Activated CD4-positive, alpha-beta T cell treated with anti-CD3 and anti-CD28 coated beads, Interleukin-2, amount 50 U/mL, for 1 hour (primary cell): ENCODE measurements around the gene OR10C1.
"Not testable (repeated sequence)": the region's sequence is repeated elsewhere in the genome, so short reads cannot be mapped to it uniquely, and the experiment has no call there.

Experiments used
- DNase-seq: peaks from one replicate; pipeline ENCODE4 v3.0.0-alpha.2; 2020

Gene OR10C1, protein sequence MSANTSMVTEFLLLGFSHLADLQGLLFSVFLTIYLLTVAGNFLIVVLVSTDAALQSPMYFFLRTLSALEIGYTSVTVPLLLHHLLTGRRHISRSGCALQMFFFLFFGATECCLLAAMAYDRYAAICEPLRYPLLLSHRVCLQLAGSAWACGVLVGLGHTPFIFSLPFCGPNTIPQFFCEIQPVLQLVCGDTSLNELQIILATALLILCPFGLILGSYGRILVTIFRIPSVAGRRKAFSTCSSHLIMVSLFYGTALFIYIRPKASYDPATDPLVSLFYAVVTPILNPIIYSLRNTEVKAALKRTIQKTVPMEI

DNA sequence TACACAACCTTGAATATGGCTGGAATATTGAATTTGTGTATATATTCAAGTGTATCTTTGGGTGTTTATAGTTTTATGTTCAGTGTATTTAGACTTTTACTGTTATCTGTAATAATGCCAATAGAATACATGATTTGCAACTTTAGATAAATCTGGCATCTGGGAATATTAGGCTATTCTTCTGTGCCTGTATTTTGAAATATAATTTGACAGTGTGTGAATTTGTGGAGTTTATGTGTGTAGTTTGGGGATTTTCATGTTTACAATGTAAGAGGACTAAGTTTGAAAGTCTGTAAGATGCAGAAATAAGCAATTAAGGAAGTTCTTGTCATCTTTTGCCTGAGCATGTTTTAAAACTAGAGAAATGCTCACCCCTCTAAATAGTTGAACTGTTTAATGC, at the start of gene OR10C1:
OR10C1 (plus strand) TSS at position 301 of the 400 bp plus-strand sequence. CDS start 710 bp downstream, outside the sequence.
- no peak for DNase-seq

DNA sequence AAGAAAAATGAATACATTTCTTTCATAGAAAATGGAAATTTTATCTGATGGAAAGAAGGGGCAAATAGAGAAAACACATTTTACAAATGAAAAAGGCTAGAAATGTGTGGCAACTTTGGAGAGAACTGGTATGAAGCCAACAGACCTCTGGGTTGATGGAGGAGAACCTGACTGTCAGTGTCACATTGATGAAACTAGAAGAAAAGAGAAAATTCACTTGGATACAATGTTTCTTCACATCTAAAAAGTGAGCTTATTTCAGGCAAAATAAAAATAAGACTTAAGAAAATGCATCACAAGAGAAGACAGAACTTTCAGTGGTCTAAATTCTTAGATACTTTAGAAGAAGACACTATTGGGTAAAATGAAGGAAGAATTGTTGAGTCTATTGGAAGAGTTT, 43.8 kb upstream of the OR10C1 start, which contains the start of gene OR12D2:
OR12D2 (plus strand) TSS at position 301 of the 400 bp plus-strand sequence. CDS start 1,069 bp downstream, outside the sequence.
- no peak for DNase-seq

DNA sequence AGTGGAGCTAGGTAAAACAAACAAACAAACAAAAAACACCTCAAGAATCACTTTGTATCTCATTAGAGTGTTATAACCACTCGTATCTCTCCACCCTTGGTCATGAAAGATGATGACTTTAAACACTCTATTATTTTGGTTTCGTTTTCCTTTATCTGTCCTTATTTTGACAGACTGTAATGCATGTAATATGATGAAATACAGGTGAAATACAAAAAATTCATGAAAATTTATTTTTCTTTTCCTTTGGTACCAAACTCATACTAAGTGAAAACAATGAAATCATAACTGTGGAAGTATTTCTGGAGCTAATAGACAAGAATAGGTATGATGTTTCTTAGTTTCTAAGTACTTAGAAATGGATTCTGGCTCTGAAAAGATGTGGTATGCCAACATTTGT, 39.6 kb upstream of the OR10C1 start:
- no peak for DNase-seq

DNA sequence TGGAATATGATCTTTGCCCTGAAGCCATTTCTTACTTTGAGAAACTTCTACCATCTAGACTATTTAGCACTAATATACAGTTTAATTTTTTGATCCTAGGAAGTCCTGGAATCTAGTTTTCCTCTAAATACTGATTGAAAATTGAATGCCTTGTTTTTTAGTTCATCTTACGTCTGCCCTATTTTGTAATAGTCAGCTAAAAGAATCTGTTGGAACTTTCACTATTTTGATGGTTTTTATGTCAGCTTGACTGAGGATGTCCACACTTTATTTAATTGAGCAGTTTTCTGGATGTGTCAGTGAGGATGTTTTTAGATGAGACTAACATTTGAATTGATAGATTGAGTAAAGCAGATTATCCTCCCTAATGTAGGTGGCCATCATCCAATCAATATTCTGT, 35.3 kb upstream of the OR10C1 start:
- DNase-seq: no peak

DNA sequence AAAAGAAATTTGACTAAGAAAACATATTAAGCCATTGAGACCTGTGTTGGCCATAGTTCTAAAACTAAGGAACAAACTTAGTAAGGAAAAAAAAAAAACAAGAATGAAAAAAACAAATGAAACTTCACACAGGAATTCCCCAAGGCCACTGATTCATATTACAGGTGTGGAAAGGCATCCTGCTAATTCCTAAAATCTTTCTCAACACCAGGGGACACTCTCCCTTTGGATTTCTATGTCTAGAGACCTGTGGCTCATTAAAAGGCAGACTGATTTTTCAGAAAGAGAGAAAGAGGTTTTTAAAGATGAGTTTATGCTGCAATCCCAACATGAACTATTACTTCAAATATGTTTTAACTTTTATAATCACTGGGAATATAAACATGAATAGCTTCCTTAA, 24.5 kb upstream of the OR10C1 start, which contains the start of gene OR12D1:
OR12D1 (plus strand) TSS at position 341 of the 400 bp plus-strand sequence.
- no peak for DNase-seq

DNA sequence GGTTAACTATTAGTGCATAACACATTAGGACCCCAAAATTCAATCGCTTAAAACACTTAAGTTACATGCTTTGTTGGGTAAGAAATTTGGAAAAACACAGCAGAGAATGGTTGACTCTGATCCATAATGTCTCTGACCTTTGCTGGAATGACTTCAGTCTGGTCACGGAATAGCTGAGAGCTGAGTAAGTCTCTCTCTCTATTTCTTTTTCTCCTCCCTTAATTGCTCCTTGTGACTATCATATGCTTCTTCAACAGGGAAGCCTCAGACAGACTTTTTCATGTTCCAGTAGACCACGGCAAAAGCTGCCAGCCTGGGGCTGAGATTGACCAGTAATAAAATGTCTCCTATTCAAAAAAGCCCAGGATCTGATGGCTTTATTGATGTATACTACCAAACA, 19.6 kb upstream of the OR10C1 start:
- no peak for DNase-seq

DNA sequence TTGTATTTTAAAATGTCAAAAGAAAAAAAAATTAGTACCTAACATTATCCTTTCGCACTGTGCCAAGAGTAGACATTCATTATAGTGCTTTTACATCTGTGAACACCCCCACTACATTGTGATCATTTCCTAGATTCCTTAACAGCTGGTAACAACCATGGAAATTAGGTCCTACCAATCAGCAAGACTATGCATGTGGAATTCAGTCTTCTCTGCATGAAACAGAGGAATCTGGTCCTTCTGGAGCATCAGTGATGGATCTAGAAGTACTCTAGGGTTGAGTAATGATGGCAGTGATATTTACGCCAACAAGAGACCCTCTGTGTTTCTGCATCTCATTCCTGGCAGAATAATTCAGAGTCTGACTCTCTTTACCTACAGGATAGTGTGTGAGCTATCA, 14.9 kb upstream of the OR10C1 start:
- DNase-seq: no peak

DNA sequence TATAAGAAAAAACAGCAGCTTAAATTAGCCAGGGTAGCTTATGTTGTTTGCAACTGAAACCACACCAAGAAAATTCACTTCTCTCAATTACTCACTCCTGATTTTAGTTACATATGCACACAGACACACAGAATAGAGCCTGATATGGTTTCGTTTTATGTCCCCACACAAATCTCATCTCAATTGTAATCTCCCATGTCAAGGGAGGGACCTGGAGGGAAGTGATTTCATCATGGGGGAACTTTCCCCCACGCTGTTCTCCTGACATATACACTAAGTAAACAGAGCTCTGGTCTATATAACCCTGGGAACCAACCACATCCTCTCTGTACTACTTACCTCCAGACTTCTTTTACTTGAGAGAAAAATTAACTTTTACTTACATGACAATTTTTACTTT, 14.5 kb upstream of the OR10C1 start:
- no peak for DNase-seq

DNA sequence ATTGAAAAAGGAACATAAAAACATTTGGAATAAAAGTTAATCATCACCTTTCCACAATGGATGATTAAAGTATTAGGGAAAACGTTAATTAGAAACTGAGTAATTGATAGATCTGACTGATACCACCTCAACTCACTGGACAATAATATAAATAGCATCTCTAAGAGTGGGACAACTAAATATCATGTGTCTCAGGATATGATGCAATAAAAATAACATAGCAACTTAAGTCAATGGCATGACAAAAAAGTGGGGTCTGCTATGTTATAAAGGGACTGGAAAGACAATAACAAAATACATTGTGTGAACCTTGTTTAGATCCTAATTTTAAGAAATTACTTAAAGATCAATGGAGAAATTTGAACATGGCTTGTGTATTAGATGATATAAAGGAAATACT, 14.0 kb upstream of the OR10C1 start:
- no peak for DNase-seq

DNA sequence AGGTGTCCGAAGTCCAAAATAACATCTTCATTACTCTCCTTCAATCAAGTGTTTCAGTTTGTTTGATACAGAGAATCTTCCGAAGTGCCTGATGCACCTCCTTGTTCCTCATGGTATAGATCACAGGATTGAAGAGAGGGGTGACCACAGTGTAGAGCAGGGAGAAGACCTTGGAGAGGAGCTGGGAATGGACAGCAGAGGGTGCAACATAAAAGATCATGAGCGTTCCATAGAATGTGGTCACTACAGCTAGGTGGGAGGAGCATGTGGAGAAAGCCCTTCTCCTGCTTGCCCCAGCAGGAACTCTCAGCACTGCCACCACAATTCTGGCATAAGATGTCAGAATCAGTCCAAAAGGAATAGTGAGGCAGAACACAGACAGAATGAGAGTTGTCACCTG, 12.5 kb upstream of the OR10C1 start:
- DNase-seq: no peak

DNA sequence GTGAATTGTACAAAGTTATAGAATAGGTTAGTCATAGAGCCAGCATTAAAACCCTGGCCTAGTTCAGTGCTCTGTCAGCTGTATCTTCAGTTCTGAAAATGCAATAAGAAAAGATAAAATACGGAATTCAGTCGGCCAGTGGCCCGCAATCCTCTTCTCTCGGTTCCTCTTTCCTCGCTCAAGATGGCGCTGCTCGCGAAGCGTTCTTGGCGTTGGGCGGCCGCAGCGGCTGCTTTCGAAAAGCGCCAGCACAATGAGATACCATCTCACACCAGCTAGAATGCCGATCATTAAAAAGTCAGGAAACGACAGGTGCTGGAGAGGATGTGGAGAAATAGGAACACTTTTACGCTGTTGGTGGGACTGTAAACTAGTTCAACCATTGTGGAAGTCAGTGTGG, 2.4 kb upstream of the OR10C1 start:
- DNase-seq: not testable (repeated sequence)

DNA sequence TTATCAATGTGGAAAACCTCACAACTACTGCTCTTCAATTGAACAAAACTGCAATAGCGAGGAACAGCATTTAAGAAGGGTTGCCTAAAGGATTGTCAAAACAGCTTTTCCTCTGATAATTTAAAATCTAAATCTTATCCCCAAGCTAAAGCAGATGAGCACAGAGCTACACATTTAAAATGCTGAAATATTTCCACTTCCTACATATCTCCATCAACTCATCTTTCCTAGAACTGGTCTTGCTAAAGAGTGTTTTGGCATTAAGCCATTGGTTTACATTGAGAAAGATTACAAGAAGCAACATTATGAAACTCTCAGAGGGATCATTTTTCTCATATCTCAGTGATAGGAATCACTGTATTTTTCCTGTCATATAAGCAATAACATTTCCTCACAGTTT, 3.6 kb downstream of the OR10C1 start:
- DNase-seq: no peak

DNA sequence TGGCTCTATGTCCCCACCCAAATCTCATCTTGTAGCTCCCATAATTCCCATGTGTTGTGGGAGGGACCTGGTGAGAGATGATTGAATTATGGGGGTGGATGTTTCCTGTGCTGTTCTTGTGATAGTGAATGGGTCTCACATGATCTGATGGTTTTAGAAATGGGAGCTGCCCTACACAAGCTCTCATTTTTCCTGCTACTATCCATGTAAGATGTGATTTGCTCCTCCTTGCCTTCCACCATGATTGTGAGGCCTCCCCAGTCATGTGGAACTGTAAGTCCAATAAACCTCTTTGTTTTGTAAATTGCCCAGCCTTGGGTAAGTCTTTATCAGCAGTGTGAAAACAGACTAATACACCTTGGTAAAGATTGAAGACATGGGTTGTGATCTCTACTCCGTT, 4.9 kb downstream of the OR10C1 start:
- DNase-seq: not testable (repeated sequence)

DNA sequence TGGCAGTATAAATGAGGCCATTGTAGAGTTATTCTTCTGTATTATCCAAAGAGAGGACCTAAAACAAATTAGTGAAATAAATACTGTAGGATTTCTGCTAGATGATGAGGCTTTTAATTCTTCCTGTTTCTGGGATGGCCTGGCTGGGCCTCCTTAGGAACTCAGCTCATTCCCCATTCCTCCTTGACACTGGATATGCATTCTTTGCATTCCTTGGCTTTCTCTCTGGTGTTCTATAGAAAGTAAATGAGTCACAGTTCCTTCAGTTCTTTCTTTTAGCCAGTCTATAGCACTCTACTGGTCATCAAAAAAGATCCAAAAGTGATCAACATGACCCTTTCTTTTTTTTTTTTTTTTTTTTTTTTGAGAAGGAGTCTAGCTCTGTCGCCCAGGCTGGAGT, 8.6 kb downstream of the OR10C1 start:
- no peak for DNase-seq

DNA sequence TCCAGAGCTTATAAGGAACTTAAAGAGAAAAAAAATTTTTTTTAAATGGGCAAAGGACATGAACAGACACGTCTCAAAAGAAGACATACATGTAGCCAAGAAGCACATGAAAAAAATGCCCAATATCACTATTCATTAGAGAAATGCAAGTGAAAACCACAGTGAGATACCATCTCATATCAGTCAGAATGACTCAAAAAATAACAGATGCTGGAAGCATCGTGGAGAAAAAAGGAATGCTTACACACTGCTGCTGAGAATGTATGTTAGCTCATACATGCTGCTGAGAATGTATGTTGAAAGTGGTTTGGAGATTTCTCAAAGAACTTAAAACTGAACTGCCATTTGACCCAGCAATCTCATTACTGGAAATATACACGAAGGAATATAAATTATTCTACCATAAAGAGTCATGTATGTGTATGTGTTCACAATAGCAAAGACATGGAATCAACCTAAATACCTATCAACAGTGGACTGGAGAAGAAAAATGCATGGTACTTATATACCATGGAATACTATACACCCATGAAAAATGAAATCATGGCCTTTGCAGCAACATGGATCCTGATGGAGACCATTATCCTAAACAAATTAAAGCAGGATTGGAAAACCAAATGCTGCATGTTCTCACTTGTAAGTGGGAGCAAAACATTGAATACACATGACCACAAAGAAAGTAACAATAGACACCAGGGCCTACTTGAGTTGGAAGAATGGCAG, 12.5 kb downstream of the OR10C1 start:
- no peak for DNase-seq

DNA sequence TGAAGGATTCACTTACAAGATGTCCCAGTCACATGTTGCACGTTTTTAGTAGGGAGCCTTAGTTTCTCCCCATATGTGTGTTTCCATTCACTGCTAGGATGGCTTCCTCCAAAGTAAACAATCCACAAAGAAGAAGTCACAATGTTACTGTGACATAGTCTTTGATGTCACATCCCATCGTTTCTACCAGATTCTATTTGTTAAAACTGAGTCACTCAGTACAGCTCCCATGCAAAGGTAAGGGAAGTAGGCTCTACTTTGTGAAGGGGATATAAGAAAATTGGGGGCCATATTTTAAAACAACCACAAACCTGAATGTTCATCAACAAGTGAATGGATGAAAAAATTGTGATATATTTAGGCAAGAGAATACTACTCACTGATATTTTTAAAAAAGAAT, 17.9 kb downstream of the OR10C1 start, which contains the start of the genes OR11A1 and OR2H1:
OR11A1 (minus strand) TSS at position 101 of the 400 bp plus-strand sequence. CDS start 29,430 bp downstream, outside the sequence.
OR2H1 (plus strand) TSS at position 185 of the 400 bp plus-strand sequence. CDS start 4,615 bp downstream, outside the sequence.
- no peak for DNase-seq

DNA sequence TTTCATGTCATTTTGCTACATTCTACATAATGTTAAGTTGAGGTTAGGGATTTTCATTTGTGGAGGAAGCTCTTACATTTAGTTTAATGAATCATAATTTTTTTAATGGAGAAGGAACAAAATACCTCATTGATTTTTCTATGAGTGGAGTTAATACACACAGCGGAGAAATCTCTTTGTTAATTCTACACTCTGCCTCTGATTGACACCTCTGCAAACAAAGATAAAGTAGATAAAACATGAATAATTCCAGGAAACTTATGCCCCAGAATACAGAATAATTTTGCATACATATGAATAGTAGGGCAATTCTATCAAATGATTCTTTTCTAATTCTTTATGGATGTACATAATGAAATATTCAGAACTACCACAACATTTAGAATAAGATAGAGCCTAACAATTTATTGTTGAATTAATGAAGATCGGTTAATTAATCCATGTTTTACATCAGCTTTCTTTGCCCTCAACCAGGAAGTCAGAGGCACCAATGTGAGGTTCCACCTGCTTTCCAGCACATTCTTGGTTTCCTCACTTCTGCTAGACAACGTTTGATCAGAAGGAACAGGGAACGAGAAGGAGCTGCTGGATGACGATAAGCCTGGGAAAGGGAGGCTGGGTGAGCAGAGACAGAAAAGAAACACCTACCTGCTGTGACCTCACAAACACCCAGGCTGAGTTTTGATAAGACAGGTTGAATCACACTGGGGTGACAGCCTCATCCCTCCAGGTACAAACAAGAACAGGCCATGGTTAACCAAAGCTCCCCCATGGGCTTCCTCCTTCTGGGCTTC, 22.1 kb downstream of the OR10C1 start:
- DNase-seq: no peak

DNA sequence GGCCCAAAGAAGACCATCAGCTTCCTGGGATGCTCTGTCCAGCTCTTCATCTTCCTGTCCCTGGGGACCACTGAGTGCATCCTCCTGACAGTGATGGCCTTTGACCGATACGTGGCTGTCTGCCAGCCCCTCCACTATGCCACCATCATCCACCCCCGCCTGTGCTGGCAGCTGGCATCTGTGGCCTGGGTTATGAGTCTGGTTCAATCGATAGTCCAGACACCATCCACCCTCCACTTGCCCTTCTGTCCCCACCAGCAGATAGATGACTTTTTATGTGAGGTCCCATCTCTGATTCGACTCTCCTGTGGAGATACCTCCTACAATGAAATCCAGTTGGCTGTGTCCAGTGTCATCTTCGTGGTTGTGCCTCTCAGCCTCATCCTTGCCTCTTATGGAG, 22.9 kb downstream of the OR10C1 start:
- DNase-seq: no peak

DNA sequence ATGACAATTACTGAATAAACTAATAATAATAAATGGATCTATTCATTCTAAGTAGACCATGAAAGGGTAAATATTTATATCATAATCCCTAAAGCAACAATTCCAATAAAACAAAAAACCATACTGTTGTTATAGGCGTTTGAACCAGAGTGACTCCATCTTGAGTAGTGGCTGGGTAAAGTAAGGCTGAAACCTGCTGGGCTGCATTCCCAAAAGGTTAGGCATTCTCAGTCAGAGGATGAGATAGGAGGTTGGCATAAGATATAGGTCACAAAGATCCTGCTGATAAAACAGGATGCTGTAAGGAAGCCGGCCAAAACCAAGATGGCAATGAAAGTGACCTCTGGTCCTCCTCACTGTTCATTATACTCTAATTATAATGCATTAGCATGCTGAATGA, 26.2 kb downstream of the OR10C1 start:
- no peak for DNase-seq

DNA sequence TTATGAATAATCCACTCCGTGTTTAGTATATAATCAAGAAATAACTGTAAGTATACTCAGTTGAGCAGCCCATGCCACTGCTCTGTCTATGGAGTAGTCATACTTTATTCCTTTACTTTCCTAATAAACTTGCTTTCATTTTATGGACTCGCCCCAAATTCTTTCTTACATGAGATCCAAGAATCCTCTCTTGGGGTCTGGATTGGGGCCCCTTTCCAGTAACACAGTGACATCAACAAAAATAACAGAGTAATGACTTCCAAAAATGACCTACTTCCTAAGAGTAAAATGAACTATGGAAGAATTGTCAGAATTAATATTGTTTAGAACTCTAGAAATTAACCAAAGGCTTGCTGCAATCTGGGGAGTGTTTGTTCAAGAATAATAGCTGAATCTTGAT, 26.7 kb downstream of the OR10C1 start:
- no peak for DNase-seq

DNA sequence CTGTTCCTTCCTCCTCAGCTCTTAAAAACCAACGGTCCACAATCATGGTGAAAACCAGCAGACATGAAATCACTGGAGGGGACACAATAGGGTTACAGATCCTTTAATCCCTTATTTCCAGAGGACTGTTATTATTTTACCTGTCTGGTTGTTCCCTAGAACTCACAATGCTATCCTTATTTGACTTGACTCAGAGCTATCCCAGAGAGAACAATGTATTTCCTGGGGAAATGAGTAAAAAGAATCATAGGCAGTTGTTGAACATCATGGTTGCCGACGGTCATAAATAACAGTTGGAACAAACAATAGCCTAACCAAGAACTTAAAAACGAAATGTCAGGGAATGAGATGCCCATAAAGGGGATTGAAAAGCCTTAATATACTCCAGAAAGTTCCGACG, 27.1 kb downstream of the OR10C1 start:
- DNase-seq: no peak

DNA sequence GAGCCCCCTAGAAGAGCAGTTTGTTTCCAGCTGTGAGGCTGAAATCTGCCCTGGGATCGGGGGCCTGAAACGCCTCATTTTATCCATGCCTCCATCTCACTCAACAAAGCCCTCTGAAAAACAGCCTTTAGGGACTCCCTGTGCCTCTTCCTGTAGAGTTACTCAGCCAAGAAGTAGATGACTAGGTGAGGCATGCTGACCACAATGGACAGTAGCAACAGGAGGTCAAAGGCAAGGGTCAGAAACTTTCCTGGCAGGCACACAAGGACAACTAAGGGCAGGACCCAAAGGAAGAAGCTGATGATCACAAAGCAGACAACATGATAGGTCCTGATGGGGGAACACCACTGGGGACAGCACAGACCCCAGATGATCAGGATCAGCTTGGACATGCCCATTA, 35.9 kb downstream of the OR10C1 start:
- DNase-seq: no peak

DNA sequence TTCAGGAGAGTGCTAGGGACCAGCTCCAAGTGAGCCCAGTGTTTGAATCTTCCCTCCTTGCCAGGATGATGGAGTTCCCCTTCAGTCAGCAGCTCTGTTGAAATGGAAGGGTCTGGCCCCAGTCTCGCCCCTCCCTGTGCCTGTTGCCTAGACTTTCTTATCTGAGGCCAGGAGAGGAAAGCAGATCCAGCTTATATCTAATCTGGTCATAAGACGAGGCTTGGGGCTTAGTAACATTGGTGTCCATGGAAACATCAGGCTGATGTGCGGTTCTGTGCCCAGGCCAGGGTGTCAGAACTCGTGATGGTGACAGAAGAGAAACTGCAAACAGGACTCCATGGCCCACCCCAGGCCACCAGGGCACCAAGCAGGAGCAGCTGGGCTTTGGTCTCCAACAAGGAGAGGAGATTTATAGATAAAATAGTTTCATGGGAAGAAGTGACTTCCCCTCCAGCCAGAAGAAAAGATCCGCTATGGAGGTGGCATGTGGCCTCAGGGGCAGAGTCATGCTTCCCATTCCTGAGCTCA, 38.9 kb downstream of the OR10C1 start:
- no peak for DNase-seq
